ENCODE measurements around the gene CCDC102B.

The CCDC102B gene

DNA sequence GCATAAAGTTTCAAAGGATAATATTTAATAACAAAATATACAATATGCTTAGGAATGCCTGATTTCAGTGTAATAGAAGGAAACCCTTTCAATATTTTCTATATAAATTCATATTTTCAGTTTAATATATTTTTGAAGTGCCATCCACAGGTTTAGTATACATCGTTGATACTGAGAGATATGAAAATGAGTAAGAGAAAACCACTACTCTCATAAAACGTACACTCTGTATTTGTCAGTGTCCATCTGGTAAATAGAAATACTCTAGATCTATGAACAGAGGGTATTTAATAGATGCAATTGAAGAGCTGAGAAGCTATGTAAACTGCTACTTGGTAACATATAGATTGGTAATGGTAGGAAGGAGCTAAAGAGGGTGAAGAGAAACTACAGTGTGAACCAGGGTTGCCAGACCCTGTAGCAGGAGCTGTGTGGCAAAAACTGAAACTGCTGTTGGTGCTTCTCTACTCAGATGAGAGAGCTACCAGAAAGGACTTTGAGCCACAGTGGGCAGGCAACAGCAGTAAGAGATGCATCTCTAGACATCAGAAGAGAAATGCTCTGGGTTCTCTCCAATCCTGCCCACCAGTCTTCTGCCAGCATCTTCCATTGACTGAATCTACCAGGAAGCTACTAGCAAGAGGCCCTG, 187.4 kb downstream of the CCDC102B start:
- TF ChIP-seq, protein P1, sequence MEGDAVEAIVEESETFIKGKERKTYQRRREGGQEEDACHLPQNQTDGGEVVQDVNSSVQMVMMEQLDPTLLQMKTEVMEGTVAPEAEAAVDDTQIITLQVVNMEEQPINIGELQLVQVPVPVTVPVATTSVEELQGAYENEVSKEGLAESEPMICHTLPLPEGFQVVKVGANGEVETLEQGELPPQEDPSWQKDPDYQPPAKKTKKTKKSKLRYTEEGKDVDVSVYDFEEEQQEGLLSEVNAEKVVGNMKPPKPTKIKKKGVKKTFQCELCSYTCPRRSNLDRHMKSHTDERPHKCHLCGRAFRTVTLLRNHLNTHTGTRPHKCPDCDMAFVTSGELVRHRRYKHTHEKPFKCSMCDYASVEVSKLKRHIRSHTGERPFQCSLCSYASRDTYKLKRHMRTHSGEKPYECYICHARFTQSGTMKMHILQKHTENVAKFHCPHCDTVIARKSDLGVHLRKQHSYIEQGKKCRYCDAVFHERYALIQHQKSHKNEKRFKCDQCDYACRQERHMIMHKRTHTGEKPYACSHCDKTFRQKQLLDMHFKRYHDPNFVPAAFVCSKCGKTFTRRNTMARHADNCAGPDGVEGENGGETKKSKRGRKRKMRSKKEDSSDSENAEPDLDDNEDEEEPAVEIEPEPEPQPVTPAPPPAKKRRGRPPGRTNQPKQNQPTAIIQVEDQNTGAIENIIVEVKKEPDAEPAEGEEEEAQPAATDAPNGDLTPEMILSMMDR (IDR thresholded peaks at IDR 0.05; ENCODE audit: control extremely low read depth, extremely low read depth, low read depth, missing control alignments), result no peak
- POLR2A ChIA-PET, result no interaction called here
- no peak for DNase-seq (ENCODE audit: extremely low spot score)
- CTCF ChIA-PET, result interaction anchor here (1.2 to 1.8 kb wide), 3 partner anchors 13 to 26 kb away, joined by 3 to 5 read pairs (median 4); no protein-coding TSS in a partner anchor

DNA sequence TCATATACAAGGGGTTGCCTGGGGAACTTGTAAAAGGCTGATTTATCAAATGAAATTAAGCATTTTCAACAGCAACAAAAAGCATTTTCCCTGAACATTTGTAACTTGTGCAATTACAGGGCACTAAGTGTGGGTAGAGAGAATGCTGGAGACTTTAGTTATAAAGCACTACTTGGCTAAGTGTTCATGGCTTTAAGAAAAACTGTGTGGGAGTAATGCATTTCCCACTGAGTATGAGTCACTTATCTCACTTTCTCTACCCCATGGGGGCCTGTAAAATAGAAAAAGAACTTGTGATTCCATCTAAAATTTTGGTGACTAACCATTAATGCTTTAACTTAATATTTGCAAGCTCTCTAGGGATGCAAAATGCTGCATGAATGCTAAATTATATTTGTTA, 193.4 kb downstream of the CCDC102B start:
- ChIA-PET POLR2A (no interaction called here), CTCF (interaction anchor here (1.4 kb wide), 1 partner anchor 12 kb away, joined by 3 read pairs; no protein-coding TSS in a partner anchor)
- TF ChIP-seq, protein P1 (IDR thresholded peaks at IDR 0.05; ENCODE audit: control extremely low read depth, extremely low read depth, low read depth, missing control alignments), result no peak
- DNase-seq (ENCODE audit: extremely low spot score), result no peak

DNA sequence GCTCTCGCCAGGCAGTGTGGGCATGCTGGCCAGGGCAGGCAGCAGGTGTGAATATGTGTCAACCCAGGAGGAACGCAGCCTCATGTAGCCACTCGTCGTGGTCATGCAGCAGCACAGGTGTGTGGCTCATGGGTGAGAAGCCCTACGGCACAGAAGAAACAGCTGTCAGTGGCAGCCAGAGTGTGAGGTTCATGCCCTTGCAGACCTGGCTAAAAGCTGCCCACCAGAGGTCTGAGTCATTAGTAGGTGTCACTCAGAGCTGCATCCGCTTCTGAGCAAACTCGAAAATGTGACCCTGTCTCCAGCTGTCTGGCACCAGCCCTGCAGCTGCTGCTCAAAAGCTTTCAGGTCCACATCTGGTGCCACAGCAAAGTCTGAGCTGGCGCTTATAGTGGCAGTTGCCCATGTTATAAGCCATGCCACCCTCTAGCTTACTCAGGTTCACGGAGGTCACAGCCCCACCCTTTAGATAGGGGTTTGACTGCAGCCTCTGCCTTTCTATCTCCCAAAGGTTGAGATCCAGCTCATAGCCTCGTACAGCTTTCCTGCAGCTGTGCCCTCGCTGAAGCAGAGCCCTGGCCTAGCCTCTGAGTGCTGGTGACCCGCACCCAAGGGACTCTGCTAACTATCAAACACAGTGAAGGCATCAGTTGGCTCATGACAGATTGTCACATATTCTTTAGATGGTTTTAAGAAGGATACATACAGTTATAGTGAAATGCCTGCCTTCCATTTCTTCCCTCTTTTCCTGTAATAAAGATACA, 195.0 kb downstream of the CCDC102B start:
- TF ChIP-seq, protein P1 (IDR thresholded peaks at IDR 0.05; ENCODE audit: control extremely low read depth, extremely low read depth, low read depth, missing control alignments), result no peak
- POLR2A ChIA-PET, result interaction anchor here (0.6 kb wide), 1 partner anchor 34 kb away, joined by 5 read pairs; no protein-coding TSS in a partner anchor
- CTCF ChIA-PET, result interaction anchor here (1.0 kb wide), 1 partner anchor 14 kb away, joined by 6 read pairs; no protein-coding TSS in a partner anchor
- no peak for DNase-seq (ENCODE audit: extremely low spot score)

GRCh38 chr18:68995675-68996074, 197.8 kb downstream of the CCDC102B start:
- ChIA-PET CTCF (interaction anchor here (1.4 kb wide), 1 partner anchor 11 kb away, joined by 4 read pairs; no protein-coding TSS in a partner anchor), POLR2A (no interaction called here)
- TF ChIP-seq, protein P1 (IDR thresholded peaks at IDR 0.05; ENCODE audit: control extremely low read depth, extremely low read depth, low read depth, missing control alignments), result no peak
- DNase-seq (ENCODE audit: extremely low spot score), result no peak

DNA sequence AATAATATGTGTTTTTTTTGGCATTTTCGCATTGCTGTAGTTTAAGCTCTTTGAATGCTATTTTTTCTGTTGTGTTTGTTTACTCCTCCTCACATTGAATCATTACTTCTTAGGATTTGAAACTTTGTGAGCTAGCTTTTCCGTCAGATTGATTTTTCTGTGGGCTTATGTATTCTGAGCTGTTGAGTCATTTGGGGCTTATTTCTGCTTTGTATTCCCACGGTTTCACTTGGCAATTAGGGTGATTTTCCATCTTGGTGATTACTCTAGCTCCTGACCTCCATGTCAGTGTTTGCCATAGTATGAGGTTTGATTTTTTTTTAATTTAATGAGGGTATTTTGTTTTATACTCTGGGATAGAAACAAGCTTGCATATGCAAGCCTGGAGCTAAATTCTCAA, 200.0 kb downstream of the CCDC102B start:
- TF ChIP-seq, protein P1 (IDR thresholded peaks at IDR 0.05; ENCODE audit: control extremely low read depth, extremely low read depth, low read depth, missing control alignments), result no peak
- ChIA-PET CTCF (interaction anchor here (1.3 to 1.7 kb wide), 2 partner anchors 13 to 37 kb away, joined by 3 to 5 read pairs; no protein-coding TSS in a partner anchor), POLR2A (no interaction called here)
- DNase-seq (ENCODE audit: extremely low spot score), result no peak

- DNase-seq (ENCODE audit: extremely low spot score), result no peak
- ChIA-PET POLR2A (no interaction called here), CTCF (no interaction called here)
- TF ChIP-seq, protein P1 (IDR thresholded peaks at IDR 0.05; ENCODE audit: control extremely low read depth, extremely low read depth, low read depth, missing control alignments), result no peak
Measured at GRCh38 chr18:69000366-69000765, 202.5 kb downstream of the CCDC102B start.
